ENCODE data around the gene ZMYM2.
"Not testable (repeated sequence)": the region's sequence is repeated elsewhere in the genome, so short reads cannot be mapped to it uniquely, and the experiment has no call there.

The ZMYM2 gene

DNA sequence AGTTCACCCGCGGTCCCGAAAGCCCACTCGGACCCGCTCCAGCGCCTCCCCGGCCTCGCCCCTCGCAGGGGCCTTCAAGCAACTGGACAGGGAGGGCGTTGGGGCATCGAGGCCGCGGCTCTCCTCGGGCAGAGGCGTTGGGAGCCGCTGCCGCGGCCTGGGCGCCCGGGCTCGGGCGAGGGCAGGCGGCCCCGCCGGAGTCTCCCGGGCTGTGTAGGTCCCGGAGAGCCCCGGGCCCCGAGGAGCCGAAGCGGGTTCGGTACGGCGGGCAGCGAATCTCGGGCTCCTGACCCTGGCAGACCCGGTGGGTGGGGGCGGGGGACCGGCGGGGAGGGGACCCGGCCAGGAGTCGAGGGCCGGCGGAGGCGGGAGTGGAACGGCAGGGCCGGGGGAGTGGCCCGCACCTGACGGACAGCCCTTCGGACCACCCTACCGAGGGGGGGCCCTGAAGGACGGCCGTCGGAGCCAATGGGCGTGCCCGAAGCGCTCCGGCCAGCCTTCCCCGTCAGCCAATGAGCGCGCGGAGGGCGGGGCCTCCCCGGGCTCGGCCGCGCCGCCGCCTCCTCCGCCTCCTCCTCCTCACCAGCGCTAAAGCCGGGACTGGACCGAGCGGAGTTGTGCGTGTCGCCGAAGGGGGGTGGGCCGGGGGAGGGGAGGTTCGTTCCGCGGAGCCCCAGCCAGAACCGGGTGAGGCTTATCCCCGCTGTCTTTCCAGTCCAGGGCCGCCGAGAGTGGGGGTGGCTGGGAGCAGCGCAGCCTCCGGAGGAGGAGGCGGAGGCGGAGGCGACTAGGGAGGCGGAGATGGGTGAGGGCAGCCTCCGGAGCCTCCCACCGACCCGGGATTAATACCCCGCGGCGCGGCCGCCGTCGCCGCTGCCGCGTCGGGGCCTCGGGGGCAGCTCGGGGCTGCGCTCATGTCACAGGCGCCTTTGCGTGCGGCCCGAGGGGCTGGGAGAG is at the start of gene ZMYM2:
Gene ZMYM2 (plus strand): TSS at position 573 of the 957 bp plus-strand sequence. CDS start 34,346 bp downstream, outside the sequence.
- peak; percentile 93 for DNase-seq

GRCh38 chr13:19910336-19911072 is 48.0 kb upstream of the ZMYM2 start:
- DNase-seq: no peak

GRCh38 chr13:19927117-19927748 is 31.3 kb upstream of the ZMYM2 start:
- no peak for DNase-seq

- no peak for DNase-seq
Measured at GRCh38 chr13:19940106-19940505, 18.4 kb upstream of the ZMYM2 start.

DNA sequence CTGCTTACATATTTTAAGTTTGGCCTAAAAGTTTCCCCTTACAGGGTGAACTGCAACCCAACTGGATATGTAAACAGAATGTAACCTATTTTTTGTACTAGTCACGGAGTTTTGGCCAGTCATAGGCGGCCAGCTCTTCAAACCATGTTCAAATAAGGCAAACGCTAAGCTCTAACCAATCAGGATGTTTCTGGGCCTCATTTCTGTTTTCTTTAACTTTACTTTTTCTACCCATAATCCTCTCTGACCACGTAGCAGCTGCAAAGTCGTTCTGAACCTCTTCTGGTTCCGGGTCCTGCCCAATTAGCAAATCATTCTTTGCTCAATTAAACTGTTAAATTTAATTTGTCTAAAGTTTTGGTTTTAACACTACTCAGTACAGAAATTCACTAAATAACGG is 8.2 kb upstream of the ZMYM2 start:
- no peak for DNase-seq

DNA sequence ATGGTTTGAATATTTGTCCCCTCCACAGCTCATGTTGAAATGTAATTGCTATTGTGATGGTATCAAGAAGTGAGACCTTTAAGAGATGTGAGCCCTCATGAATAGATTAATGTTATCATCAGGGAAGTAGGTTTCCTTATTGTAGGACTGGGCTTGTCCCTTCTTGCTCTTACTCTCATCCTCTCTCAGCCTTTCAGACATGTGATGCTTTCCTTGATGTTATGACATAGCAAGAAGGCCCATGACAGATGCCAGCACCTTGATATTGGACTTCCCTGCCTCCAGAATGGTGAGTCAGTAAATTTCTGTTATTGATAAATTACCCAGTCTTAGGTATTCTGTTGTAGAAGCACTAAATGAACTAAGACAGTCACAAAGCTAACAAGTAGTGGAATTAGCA is 5.7 kb upstream of the ZMYM2 start:
- DNase-seq: no peak

DNA sequence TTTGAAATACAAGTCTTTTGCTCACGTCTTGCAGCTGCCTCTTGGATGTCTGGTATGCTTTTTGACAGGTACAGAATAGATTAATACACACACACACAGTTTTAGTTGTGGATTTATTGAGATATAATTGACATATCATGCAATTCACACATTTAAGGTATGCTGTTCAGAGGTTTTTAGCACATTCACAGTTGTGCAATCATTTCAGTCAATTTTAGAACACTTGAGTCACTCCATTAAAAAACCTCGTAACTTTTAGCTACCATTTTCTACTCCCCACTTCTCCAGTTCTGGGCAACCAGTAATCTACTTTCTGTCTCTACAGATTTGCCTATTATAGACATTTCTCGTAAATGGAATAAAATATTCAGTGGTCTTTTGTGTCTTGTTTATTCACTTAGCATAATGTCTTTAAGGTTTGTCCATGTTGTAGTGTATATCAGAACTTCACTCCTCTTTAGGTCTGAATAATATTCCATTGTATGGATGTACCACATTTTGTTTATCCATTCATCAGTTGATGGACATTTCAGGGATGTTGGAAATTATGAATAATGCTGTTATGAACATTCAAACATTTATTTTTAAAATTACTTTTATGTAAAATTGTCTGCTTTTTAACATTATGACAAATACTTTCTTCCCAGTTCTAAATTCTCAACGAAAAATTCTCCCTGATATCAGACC is 2.5 kb upstream of the ZMYM2 start:
- no peak for DNase-seq

- peak; percentile 68 for DNase-seq
Measured at GRCh38 chr13:19957320-19958154, 990 bp upstream of the ZMYM2 start.

DNA sequence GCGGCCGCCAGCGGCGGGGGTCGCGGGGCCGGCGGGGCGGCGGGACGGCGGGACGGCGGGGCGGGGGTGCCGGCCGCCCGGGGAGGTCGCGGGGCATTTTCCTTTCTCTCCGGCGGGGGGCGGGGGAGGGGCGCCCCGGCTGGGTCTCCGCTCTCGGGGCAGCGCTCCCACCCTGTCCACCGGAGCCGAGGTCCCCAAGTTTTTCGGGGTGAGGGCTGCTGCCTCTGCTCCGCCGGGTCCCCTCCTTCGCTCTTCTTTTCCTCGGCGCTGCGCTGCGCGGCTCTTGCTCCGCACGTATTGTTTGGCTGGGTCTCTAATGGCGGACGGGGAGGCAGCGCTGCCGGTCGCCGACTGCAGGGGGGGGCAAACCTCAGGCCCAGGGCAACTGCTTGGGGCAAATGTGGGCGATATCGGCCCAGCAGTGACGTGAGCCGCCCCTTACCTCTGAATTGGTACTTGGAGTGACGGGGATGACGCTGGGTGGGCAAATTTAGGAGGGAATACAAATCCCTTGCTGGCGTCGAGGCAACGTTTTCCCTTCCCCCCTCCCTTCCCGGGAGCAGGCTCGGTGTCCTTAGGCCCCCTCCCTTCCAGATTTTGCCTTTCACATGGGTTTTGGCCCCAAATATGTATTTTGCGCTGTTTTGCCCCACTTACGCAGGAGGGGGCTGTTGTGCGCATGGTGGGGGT is 759 bp downstream of the ZMYM2 start:
- DNase-seq: peak; percentile 31

DNA sequence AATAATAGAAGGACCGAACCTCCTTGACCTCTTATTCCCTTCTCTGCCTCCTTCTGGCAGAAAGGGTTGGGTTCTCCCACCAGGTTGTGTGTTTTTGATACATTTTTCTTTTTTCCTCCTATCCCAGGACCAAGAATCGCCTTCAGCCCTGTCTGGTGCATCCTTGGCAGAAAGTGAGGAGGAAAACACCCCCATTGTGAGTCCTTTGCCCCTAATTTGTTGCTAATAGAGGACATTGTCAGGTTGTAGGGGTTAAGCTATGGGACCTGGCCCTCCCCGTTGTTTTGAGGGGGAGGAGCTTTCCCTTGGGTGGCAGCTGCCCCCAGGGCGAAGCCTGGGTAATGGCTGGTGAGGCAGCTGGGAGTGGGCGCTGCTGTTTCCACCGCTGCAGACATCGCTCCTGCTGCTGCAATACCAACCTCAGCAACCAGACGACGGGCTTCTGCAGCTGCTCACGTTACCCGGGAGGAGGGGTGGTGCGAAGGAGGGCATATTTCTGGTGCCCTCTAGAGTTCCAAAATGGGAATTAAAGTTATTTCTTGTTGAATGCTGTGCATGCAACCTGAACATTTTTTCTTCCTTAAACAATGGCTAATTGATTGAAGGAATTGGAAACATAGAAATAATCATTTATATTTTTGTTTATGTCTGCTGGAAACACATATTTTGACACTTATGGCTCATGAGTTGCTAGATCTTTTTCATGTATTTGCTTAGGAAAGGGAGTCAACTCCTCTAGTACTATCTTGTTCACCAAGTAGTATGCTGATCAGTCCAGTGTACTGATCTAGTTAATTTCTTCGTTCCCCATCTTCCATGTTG is 1.5 kb downstream of the ZMYM2 start:
- peak; percentile 77 for DNase-seq

DNA sequence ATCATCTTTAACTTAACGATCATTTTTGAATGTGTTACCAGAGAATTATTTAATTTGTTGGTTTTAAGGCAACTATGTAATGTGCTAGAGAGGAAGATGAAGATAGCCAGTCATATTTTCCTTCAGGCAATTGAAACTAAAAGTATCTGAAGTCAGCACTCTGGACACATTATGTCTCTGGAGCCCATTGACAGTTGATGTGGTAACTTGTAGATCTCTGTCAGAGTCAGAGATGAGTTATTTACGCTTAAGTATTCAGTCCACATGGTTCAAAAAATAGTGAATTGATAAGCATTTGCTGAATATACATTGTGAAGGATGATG is 2.1 kb downstream of the ZMYM2 start:
- DNase-seq: no peak

DNA sequence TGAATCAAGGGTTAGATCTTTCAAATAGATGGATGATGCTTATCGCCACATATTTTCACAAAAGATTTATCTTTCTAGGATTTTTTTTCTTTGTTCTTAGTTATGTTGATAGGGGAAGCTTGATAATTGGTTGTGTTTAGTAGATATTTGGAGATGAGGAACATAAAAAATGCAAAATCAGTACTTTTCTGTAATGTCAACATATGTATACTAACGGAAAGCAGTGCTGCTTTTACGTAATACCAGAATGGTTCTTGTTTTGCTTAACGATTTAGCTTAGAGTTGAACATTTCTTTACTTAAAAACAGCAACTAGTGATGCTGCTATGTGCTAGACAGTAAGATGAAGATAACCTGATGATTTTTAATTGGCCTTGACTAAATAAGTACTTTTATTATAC is 3.0 kb downstream of the ZMYM2 start:
- no peak for DNase-seq

DNA sequence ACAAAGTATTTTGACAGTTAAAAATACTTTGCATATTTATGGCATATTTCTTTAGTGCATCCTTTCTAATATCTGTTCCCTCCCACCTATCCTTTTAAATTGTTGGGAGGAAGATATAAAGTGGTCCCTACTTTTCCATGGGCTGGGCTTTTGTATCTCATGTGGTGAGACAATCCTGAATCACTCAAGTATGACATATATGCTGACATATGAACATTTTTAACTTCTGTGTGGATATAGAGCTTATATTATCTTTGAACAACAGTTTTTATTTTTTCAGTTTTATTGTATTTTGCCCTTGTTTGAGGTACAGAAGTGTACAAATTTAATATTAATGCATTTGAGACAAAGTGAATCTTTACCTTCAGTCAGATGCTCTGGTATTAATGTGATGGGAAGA is 3.4 kb downstream of the ZMYM2 start:
- DNase-seq: no peak

DNA sequence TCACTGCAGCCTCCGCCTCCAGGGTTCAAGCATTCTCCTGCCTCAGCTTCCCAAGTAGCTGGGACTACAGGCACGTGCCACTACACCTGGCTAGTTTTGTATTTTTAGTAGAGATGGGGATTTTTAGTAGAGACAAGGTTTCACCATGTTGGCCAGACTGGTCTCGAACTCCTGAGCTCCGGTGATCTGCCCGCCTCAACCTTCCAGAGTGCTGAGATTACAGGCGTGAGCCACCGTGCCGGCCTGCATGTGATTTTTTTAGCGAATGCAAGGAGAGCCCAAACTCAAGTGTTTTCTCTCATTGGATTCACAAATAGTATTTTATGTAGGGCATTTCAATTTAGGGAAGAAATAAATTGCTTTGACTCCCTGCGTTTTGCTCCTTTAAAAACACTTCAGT is 4.4 kb downstream of the ZMYM2 start:
- no peak for DNase-seq

- no peak for DNase-seq
Measured at GRCh38 chr13:19967621-19968020, 9.1 kb downstream of the ZMYM2 start.

GRCh38 chr13:19974498-19975009 is 16.0 kb downstream of the ZMYM2 start:
- DNase-seq: not testable (repeated sequence)

DNA sequence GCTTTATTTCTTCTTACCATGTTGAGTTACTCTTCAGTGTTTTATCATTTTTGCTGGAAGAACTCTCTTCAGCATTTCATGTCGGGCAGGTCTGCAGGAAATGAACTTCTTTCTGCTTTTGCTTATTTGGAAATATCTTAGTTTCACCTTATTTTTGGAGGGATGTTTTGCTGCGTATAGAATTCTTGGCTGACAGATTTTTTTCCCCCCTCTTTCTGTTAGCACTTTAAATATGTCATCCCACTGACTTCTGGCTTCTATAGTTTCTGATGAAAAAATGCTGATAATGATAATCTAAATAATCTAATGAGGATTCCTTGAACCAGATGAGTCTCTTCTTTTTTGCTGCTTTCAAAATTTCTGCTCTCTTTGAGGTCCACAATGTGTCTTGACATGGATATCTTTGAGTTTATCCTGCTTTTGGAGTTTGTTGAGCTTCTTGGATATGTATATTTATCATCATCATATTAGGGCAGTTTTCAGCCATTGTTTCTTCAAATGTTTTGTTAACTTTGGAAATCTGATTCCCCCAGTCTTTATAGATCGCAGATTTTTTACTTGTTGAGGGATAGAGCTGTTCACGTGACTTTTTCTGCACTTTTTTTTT is 20.4 kb downstream of the ZMYM2 start:
- DNase-seq: no peak

GRCh38 chr13:19981685-19982238 is 23.2 kb downstream of the ZMYM2 start:
- no peak for DNase-seq

DNA sequence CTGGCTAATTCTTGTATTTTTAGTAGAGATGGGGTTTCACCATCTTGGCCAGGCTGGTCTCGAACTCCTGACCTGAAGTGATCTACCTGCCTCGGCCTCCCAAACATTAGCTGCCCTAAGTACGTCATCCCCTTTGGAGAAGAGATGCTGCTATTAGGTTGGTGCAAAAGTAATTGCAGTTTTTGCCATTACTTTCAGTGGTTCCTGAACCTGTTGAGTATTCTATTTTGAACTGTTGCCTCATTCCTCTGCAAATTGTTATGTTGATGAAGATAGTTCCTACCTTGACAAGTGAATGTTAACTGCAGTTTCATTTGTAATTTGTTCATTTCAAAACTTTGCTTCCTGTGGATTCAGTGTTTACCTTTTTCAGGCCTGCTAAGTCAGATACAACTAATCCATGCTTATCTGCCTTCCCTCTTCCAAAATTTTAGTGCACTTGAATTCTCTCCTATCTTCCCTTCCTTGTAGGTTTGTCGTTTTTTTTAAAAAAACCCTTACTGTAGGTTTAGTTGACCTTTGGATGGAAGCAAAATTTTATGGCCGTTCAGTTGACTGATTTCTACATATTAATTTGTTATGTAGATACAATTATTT is 24.0 kb downstream of the ZMYM2 start:
- DNase-seq: no peak

Data from NCI-H2107 (cell line).